Right hindlimb (tissue), 1 donor: ENCODE data around the gene RALGPS1.

Source experiments
- DNase-seq: peaks from one replicate; pipeline ENCODE4 v3.0.0-alpha.2; 2018

Gene RALGPS1, protein sequence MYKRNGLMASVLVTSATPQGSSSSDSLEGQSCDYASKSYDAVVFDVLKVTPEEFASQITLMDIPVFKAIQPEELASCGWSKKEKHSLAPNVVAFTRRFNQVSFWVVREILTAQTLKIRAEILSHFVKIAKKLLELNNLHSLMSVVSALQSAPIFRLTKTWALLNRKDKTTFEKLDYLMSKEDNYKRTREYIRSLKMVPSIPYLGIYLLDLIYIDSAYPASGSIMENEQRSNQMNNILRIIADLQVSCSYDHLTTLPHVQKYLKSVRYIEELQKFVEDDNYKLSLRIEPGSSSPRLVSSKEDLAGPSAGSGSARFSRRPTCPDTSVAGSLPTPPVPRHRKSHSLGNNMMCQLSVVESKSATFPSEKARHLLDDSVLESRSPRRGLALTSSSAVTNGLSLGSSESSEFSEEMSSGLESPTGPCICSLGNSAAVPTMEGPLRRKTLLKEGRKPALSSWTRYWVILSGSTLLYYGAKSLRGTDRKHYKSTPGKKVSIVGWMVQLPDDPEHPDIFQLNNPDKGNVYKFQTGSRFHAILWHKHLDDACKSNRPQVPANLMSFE

DNA sequence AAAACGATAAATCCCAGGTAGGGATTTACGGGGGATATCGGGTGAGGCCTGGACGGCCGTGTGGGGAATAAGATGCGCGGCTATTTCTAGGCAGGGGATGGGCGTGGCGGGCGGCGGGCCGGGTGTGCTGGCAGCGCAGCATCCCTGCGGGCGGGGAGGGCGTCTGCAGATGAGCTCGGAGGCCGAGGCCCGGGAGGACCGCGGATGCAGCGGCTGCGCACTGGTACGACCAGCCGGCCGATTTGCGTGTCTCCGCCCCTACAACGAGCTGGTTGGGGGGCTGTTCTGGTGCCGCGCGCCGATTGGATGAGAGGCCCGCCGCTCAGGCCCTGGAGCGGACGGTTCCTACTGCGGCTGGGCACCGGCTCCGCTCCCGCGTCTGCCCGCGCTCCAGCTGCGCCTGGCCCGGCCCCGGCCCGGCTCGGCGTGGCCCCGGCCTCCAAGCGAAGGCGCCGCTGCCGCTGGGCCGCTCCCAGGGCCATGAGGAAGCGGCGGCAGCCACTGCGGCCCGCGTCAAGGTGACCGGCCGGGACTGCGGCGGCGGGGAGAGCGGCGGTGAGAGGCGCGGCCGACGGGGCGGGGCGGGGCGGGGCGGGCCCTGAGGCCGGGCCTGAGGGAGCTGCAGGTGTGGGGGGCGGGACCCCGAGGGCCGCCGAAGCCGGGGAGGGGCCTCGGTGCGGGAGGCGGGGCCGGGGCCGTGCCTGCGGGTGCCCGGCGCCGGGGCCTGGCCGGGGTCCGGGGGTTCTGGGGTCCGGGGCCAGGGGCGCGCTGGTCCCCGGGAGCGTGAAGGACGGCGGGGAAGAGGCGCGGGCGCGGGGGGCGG lies at the start of gene RALGPS1:
Gene RALGPS1 (plus strand): TSS at position 325 of the 823 bp plus-strand sequence. CDS start 47,508 bp downstream, outside the sequence.
- peak; percentile 96 for DNase-seq

DNA sequence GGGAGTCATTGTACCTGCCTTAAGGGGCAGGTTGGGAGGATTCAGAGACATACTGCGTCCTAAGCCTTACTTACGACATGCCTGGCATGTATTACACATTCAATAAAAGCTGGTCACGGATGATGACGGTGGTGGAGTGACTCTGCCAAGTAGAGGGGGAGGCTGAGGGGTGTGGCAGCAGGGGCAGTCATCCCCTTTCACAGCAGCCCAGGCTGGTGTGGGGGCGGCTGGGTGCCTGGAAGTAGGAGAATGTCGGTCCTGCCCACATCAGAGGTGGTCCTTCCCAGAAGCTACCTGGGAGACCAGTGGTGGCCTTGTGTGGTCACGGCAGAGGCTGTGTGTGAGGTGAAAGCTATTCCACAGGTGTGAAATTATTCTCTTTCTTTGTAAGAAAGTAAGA lies 45.2 kb upstream of the RALGPS1 start:
- no peak for DNase-seq

DNA sequence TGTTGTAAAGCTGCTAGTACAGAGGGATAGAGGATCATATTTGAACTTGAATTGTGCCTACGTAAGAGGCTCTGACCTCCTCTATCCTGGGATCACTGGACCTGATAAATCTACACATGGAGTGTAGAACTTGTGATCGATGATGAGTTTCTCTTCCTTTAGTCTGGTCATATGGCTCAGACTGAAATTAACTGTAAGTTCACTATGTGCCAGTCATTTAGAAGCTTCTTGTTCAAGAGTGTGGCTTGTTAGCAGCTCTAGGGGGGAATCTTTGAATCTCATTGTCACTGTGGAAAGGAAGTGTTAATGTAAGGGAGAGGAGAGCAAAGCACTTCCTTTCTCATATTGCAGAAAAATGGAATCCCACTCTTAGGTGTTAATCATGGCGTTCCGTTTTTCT lies 42.1 kb upstream of the RALGPS1 start:
- no peak for DNase-seq

DNA sequence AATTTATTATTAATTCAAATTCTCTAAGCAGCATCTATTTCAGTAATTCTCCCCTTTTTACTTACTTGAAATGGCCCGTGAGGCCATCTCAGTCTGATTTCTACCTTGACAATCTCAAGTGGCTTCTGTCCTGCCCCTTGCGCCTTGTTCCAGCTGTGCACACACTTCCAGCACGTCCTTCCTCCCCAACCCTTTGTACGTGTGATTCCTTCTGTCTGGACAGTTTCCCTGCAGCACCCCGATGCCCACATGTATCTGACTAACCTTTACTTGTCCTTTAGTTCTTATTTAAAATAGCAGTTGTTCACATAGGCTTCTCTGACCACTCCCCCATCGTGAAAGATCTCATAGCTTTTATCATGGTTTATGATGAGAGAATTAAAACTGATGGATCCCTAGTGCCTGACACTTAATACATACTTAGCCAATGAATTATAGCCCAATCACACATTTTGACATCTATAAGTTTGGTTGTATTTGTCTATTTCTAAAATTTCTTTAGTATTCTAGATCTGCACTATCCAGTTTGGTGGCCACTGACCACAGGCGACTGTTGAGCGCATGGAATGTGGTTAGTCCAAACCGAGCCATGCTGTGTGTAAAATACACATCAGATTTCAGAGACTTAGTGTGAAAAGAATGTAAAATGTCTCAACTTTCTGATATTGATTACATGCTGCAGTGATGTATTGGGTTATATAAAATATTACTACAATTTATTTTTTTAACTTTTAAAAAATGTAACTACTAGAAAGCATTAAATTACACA lies 39.9 kb upstream of the RALGPS1 start:
- DNase-seq: no peak

DNA sequence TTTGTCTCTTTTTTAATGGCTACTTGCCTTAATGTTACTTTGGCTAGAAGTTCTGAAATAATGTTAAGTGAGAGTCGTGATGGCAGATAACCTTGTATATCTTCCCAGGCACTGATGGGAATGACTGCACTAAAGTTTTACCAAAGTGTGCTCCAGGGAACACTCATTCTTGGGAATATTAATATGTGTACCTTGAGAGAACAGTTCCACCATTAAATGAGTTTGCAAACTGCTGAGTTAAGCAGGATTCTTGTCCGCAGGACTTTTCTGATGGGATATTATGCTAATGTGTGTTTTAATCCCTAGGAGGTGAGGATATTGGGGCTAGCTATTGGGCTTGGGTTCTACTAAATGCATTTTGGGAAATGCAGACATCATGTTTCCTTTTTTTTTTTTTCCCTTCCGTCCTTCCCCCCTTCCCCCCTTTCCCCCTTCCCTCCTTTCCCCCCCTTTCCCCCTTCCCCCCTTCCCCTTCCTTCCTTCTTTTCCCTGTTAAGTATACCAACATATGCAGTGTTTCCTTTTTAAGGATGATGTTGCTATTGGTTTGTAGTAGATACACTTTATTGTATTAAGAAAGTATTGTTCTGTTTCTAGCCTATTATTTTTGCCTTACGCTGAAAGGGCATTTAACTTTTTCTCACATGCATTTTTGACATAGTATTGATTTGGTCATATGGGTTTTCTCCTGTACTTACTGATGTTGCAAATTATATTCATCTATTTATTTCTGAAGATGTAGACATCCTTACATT lies 38.6 kb upstream of the RALGPS1 start:
- DNase-seq: no peak

DNA sequence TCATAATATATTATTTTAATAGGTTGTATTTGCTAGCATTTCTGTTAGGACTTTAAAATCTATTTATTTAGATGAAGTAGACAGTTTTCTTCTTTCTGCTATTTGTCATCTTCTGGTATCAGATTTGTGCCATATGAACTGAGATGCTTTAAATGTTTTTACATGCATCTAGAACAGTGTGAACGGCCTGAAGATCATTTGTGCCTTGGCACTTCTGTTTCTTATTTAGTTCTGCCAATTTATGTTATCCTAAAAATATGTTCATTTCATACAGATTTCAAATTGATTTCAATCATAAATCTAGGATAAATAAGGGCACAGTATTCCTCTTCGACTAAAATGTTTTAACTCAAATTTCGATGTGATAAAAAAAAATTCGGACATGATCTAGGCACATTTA lies 38.1 kb upstream of the RALGPS1 start:
- DNase-seq: no peak

DNA sequence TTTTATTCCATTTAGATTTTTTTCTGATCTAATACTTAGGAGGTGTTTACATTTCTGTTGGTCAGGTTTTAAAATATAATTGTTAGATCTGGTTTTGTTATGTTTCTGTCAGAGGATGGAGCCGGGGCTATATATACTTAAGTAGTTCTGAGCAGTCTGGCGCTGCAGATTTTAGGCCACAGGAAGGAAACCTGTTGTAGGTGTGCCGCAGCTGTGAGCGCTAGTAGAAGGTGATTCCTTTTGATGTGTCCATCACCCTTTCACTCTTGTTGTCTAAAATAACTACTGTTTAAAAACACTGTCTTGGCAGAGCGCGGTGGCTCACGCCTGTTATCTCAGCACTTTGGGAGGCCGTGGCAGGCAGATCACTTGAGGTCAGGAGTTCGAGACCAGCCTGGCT lies 37.2 kb upstream of the RALGPS1 start:
- no peak for DNase-seq

DNA sequence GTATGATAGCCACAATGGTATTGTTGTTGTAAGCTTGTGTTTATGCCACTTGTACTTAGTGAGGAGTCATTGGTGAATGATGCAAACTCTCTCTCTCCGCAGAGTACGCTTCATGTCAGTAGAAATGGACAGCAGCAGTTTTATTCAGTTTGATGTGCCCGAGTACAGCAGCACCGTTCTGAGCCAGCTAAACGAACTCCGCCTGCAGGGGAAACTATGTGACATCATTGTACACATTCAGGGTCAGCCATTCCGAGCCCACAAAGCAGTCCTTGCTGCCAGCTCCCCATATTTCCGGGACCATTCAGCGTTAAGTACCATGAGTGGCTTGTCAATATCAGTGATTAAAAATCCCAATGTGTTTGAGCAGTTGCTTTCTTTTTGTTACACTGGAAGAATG lies 35.3 kb upstream of the RALGPS1 start:
- DNase-seq: no peak

DNA sequence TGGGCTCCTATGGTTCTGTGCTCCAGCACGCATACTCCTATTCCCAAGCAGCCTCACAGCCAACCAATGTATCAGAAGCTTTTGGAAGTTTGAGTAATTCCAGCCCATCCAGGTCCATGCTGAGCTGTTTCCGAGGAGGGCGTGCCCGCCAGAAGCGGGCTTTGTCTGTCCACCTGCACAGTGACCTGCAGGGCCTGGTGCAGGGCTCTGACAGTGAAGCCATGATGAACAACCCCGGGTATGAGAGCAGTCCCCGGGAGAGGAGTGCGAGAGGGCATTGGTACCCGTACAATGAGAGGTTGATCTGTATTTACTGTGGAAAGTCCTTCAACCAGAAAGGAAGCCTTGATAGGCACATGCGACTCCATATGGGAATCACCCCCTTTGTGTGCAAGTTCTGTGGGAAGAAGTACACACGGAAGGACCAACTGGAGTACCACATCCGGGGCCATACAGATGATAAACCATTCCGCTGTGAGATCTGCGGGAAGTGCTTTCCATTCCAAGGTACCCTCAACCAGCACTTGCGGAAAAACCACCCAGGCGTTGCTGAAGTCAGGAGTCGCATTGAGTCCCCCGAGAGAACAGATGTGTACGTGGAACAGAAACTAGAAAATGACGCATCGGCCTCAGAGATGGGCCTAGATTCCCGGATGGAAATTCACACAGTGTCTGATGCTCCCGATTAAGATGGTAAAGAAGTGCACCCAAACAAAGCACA lies 34.2 kb upstream of the RALGPS1 start:
- DNase-seq: no peak

DNA sequence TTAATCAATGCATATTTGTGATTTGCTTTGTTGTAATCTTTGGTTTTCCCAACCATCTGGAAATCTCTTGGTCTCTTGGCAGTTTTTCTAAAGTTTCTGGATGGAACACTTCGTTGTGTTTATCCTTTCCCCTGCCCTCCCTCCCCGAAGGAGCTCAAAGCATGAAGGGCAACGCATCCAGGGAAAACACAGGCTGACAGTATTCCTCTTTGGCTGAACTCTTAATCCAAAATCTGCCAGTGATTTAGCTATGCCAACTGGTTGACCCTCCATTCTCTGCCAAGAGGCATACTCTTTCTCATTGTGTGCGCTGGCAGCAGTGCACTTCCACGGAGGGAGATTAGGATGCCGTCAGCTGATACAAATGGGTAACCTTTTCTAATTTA lies 33.6 kb upstream of the RALGPS1 start:
- DNase-seq: no peak

DNA sequence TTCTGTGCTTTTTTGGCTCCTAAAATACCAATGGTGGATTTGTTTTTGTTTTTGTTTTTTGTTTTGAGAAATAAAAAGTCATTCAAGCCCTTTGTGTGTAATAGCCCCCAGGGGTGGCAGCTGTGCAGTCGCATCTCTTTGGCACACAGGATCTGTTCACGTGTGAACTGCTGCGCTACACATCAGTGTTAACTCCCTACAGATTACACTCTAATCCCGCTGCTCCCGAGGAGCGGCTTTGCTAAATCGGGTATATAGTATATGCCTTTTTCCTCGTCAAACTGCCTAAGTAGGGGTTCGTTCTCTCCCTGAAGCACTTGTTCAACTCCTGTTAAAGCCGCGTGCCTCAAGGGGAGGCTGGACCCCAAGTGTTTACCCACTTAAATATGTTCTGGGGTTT lies 31.8 kb upstream of the RALGPS1 start:
- no peak for DNase-seq

DNA sequence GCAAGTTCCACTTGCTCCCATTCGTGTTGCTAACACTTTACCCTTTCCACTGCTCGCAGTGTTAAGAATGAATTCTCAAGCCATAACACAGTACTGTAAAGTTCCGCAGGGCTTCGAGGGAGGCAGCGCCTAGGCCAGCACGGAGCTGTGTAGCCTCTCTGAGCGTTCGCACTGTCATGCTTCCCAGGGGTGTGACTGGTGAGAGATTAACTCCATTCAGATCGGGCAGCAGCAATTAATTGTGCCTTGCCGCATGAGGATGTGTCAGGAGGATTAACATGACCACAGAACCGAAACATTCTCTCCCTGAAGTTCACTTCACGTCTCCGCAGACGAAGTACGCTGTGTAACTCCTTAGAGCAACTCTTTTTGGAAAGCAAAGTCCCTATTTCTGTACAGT lies 30.9 kb upstream of the RALGPS1 start:
- DNase-seq: no peak

DNA sequence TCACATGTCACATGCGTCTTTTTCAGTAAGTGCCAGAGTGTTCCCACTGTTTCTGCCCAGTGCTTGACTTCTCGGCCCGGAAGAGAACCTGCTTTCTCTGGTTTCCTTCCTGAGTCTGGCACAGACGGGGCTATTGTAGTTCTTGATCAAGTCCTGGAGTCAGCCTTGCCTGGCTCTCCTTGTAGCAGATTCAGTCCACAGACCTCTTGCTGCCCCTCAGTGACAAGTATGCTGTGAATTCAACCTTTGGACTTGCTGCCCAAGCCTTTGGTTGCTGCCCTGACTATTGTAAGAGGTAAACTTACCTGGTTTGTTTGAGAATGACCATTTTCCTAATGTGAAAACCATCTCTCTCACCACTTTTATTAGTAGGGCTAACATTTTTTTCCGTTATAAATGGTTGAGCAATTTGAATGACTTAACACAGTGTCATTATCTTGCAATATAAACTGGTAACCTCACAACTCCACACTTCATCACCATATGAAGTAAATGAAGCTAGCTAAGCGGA lies 29.4 kb upstream of the RALGPS1 start:
- DNase-seq: no peak

DNA sequence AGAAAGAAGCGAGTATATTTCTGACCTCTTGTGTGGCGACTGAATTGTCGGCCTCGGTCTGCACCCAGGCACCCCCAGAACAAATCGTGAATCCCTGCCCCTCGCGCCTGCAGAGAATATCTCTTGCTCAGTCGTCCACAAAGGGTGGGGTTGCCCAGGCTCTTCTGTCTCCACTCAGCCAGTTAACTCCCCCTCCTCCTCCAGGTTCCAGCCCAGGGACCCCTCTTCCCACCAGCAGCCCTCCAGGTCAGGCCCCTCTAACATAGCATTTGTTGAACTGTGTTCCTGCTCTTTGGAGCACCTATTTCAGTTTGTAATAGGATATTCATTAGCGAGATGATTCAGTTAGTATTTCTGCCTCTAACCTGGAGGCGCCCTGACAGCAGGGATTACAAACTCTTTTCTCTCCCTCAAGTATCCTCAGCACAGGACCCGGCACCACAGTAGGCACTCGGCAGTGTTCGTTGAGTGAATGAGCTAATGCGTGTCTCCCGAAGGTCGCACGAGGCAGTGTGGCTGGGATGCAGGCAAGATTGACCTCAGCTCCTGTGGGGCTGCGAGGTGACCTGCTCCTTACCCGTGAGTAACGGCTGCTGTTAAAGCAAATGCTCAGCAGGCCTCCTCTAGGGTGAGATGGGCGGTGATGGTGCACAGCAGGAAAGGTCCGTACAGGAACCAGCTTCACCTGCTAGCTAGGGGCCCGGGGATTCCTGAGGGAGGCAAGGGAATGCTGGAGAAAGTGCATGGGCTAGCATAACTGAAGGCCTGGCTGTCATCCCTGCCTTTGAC lies 28.4 kb upstream of the RALGPS1 start:
- no peak for DNase-seq

DNA sequence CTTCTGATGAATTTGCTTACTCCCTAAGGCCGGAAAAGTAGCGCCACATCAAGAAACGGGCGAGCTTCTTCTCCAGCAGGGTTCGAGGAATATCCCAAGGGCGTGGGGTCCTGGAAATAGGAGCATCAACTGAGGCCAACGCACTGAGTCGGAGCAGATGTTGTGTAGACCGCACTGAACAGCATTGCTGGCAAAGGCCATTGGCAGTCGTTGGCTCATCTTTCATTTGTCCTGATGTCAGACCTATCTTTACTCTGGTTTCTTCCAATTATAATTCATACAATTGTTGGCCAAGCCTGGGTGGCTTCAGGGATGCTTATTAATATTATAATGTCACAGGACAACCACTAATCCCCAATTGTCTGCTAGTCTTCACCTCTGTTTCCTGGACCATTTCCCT lies 27.7 kb upstream of the RALGPS1 start:
- no peak for DNase-seq

DNA sequence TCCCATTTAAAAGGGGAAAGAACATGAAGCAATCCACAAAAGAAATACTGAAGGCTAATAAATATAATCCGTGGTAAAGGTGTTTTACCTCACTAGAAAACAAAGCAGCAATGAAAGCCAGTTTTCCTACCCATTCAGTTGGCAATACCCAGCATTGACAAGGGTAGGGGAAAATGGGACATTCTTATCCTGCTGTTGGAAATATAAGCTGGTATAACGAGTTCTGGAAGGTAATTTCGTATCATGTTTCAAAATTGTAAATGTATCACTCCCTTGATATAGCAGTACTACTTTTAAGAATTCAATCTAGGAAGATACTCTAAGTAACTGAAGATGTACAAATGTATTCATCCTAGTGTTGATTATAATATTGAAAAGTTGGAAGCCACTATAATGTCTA lies 22.9 kb upstream of the RALGPS1 start:
- DNase-seq: no peak

DNA sequence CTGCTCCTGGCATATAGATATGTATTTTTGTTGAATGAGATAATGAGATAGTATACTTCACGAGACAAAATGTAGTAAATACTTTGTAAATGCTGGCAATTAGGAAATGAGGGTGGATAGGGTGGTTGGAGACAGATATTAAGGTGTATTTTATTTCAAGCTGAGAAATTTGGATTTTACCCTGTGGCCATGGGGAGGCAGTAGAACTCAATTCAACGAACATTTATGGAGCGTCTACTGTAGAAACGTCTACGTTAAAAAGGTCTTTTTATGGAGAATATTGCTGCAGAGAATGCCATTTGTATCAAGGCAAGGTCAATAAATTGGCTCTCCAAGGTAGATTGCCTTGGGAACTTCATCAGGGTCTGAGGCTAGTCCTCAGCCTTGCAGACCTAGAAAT lies 21.5 kb upstream of the RALGPS1 start:
- no peak for DNase-seq

DNA sequence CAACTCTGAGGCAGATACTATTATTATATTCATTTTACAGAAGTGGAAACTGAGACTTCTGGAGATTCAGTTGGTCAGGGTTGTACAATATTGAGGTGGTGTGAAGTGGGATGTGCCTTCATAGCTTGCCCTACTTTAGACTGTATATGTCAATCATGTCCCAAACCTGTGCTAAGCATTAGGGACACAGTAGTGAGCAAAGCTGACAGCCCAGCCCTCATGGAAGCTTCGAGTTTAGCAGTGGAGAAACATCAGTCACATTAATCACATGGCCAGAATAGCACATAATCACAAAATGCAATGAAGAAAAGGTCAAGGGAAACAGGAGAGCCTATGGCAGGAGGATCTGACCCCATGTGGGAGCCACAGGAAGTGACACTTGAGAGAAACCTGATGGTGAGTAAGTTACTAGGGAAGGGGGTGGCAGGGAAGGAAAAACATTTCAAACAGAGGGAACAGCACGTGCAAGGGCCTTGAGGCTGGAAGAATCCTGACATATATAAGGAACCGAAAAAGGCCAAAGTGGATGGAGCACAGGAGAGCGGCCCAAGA lies 20.5 kb upstream of the RALGPS1 start:
- no peak for DNase-seq

DNA sequence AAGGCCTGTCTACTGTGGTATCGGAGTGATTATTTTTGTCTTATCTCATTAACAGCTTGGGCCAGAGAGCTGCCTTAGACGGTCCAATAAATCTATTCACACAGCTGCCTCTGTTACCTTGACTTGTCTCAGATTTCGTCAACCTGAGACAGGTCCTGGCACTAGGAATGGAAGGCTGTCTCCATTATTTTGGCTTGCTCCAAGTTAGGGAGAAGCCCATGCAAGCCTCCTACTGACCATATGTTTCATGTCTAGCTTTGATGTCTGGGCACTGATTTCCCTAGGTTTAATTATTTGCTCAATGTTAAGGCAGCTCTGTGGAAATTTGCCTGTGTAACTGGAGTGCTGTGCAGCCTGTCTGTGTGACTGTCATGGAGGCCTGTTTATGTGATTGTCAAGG lies 12.4 kb upstream of the RALGPS1 start:
- DNase-seq: no peak

DNA sequence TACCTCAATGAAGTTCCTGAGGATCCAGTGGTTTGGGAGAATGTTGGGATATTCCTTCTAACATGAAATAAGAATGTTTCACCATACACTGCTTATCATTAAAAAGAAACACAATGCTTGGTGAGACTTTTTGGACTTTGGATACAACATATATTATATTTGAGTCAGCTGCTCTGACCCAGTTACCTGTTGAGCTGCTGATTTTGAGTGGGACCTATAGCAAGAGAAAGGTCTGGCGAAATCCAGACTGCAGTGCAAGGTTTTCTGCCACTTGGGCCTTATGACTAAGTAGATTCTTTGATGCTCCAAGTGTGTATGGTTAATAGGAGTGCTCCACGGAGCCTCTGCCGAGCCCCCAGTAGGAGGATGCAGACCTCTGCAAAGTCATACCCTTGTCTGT lies 10.0 kb upstream of the RALGPS1 start:
- DNase-seq: no peak
